ENCODE data around the gene RAE1.

The RAE1 gene

GRCh38 chr20:57325632-57326356 is 25.3 kb upstream of the RAE1 start:
- H3K4me3 ChIP-seq (ENCODE audit: low read depth, low read length), result no peak overlapping the region
- TF ChIP-seq, protein P1, sequence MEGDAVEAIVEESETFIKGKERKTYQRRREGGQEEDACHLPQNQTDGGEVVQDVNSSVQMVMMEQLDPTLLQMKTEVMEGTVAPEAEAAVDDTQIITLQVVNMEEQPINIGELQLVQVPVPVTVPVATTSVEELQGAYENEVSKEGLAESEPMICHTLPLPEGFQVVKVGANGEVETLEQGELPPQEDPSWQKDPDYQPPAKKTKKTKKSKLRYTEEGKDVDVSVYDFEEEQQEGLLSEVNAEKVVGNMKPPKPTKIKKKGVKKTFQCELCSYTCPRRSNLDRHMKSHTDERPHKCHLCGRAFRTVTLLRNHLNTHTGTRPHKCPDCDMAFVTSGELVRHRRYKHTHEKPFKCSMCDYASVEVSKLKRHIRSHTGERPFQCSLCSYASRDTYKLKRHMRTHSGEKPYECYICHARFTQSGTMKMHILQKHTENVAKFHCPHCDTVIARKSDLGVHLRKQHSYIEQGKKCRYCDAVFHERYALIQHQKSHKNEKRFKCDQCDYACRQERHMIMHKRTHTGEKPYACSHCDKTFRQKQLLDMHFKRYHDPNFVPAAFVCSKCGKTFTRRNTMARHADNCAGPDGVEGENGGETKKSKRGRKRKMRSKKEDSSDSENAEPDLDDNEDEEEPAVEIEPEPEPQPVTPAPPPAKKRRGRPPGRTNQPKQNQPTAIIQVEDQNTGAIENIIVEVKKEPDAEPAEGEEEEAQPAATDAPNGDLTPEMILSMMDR (IDR thresholded peaks at IDR 0.05; ENCODE audit: low read depth, low read length, missing control alignments), result no peak
- no peak for DNase-seq (ENCODE audit: low read depth)

DNA sequence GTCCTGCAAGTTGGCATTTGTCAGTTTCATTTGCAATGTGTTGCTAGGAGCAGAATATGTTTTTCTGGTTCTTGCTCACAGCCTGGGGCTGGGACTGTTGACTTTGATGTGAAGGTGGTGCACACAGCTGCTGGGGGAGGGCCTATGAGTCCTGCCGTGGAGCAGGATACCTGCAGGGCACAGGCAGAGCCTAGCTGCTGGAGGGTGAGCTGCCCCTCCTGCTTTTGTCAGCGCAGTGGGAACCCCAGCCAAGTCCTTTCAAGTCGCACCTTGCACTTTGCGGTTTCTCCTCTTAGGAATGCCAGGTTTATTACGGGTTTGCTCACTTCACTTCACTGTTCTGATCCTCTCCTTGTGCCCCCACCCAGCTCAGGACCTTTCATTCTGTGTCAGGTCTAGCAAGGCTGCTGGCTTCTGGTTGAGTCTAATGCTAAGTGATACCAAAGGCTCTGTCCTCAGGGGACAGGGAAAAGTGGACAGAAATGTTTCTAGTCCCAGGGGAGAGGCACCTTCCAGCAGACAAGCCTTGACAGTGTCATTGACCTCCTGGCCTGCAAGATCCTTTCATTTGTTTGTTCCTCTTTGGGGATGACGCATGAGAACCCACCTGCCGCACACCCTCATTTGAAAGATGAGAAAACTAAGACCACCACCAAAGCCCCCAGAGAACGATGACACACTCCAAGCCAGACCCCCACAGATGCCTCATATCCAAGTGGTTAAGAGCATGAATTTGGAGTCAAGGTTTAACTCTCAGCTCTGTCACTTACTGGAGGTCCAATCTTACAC is 24.2 kb upstream of the RAE1 start:
- DNase-seq (ENCODE audit: low read depth), result no peak
- TF ChIP-seq, protein P1 (IDR thresholded peaks at IDR 0.05; ENCODE audit: low read depth, low read length, missing control alignments), result no peak

GRCh38 chr20:57327820-57328219 is 23.2 kb upstream of the RAE1 start:
- DNase-seq (ENCODE audit: low read depth), result no peak
- TF ChIP-seq, protein P1 (IDR thresholded peaks at IDR 0.05; ENCODE audit: low read depth, low read length, missing control alignments), result no peak
- H3K4me3 ChIP-seq (ENCODE audit: low read depth, low read length), result no peak overlapping the region

More for the DNA sequence above, 24.2 kb upstream of the RAE1 start:
- no peak overlapping the region for H3K4me3 ChIP-seq (ENCODE audit: low read depth, low read length)

- H3K4me3 ChIP-seq (ENCODE audit: low read depth, low read length), result no peak within 1 kb of the TSS
- DNase-seq (ENCODE audit: low read depth), result no peak
- TF ChIP-seq, protein P1 (IDR thresholded peaks at IDR 0.05; ENCODE audit: low read depth, low read length, missing control alignments), result peak; percentile 25
Measured at GRCh38 chr20:57329608-57330221, 21.3 kb upstream of the RAE1 start, which contains the start of gene SPO11. Gene SPO11, plus strand, starts transcription at chr20:57329803. Its CDS starts 65 bp downstream, at chr20:57329868.

DNA sequence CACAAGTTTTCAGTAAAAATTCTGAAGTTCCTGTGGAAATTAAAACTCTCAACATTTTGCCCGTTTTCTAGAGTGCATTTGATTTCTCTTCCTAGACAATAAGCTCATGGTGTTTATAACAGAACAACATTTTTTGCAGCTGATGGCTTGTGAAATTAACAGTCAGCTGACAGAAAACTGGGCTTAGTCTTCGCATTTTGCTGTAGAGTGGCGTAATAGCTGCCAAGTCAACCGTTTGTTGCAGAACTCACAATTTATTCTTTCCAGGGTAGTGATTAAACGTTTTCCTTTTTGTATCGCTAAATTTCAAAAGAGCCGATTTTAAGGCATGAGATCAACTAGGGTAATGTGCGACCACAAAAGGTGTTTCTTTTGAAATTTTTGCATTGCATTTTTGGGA is 20.1 kb upstream of the RAE1 start:
- DNase-seq (ENCODE audit: low read depth), result no peak
- TF ChIP-seq, protein P1 (IDR thresholded peaks at IDR 0.05; ENCODE audit: low read depth, low read length, missing control alignments), result no peak
- H3K4me3 ChIP-seq (ENCODE audit: low read depth, low read length), result no peak overlapping the region

- no peak for DNase-seq (ENCODE audit: low read depth)
- no peak overlapping the region for H3K4me3 ChIP-seq (ENCODE audit: low read depth, low read length)
- TF ChIP-seq, protein P1 (IDR thresholded peaks at IDR 0.05; ENCODE audit: low read depth, low read length, missing control alignments), result no peak
Measured at GRCh38 chr20:57332105-57333089, 18.7 kb upstream of the RAE1 start.

Data from GM12864 (cell line).